MCF 10A (cell line): ENCODE measurements around the gene ATP5F1A. TPM values are rescaled to one million over a fixed set of nuclear protein-coding genes. Genes with fewer than 3 reads are reported as not detected.
A peak's percentile ranks its signal among the peaks of the same experiment; 100 is the strongest.

Experiments used
- BruUV-seq: library from RNA; stranded (reverse); fragments of 400-500 nt; replicated peaks from 2 replicates; lab custom pipeline; 2021; lab: Mats Ljungman, UMichigan
- CTCF ChIA-PET: fragments of 300-600 bp; sonication (Branson Sonifier 250); formaldehyde crosslinking; extraction: SDS; loops from one replicate; lab custom pipeline; 2021; ENCODE audit warnings: antibody characterized with exemption, inconsistent platforms; lab: Yijun Ruan, JAX
- POLR2A ChIA-PET: fragments of 300-600, 350-650 bp; sonication (Branson Sonifier 250); formaldehyde crosslinking; extraction: SDS; loops from one replicate; lab custom pipeline; 2020; ENCODE audit warnings: antibody characterized with exemption, inconsistent platforms; lab: Yijun Ruan, JAX
- DNase-seq: peaks from one replicate; pipeline ENCODE4 v3.0.0-alpha.2; 2018; ENCODE audit not compliant: unreplicated experiment
- H3K27ac Mint-ChIP-seq: one replicate; pipeline ENCODE4 v1.8.0; 2022; ENCODE audit warnings: mild to moderate bottlenecking, low read depth, mixed read lengths; ENCODE audit not compliant: unreplicated experiment
- H3K27me3 Mint-ChIP-seq: one replicate; pipeline ENCODE4 v1.8.0; 2022; ENCODE audit warnings: mixed read lengths; ENCODE audit not compliant: insufficient read depth, unreplicated experiment
- H3K36me3 Mint-ChIP-seq: one replicate; pipeline ENCODE4 v1.8.0; 2022; ENCODE audit warnings: mild to moderate bottlenecking, moderate library complexity, mixed read lengths; ENCODE audit not compliant: insufficient read depth, unreplicated experiment
- H3K4me1 Mint-ChIP-seq: one replicate; pipeline ENCODE4 v1.8.0; 2022; ENCODE audit warnings: mixed read lengths; ENCODE audit not compliant: insufficient read depth, unreplicated experiment
- H3K4me3 Mint-ChIP-seq: one replicate; pipeline ENCODE4 v1.8.0; 2022; ENCODE audit warnings: mild to moderate bottlenecking, moderate library complexity, mixed read lengths; ENCODE audit not compliant: unreplicated experiment
- H3K9me3 Mint-ChIP-seq: one replicate; pipeline ENCODE4 v1.8.0; 2022; ENCODE audit warnings: mixed read lengths; ENCODE audit not compliant: unreplicated experiment
- CTCF ChIP-seq: fragments of 200-600 bp; IDR thresholded peaks from one replicate; pipeline ENCODE4 v1.8.0; 2022; ENCODE audit warnings: antibody characterized with exemption, mild to moderate bottlenecking; ENCODE audit not compliant: unreplicated experiment
- intact Hi-C: fragments of 100-400 bp; cut with micrococcal nuclease; formaldehyde crosslinking; loops from 2 replicates; pipeline ENCODE4 v1.14.1; 2022
- total RNA-seq: library from RNA; stranded (reverse); gene quantifications from 2 replicates; pipeline ENCODE4 v1.2.3, GENCODE V29; 2022

The ATP5F1A gene
- total RNA-seq, 1 experiment from 2014 or later = 458 TPM

- Mint-ChIP-seq H3K36me3 (peaks cover 12% of the 10 kb centered on the region), H3K27ac (peak overlapping the region; percentile 65), H3K9me3 (no peaks in the 10 kb centered on the region), H3K27me3 (no peaks in the 10 kb centered on the region), H3K4me3 (peak overlapping the region; percentile 85), H3K4me1 (peaks cover 35% of the 10 kb centered on the region)
- no peak for TF ChIP-seq CTCF
- intact Hi-C loops = no loop called here
- ChIA-PET CTCF (interaction anchor here (0.5 to 1.5 kb wide), 6 partner anchors 61 to 794 kb away, joined by 3 read pairs; no protein-coding TSS in a partner anchor), POLR2A (interaction anchor here (1.0 to 3.1 kb wide), 12 partner anchors 12 to 453 kb away, joined by 3 to 40 read pairs (median 5); partner anchors contain the start of genes ATP5F1A and HAUS1)
- BruUV-seq = no TSS peak
- no peak for DNase-seq
Measured at GRCh38 chr18:46070232-46070631, 27.9 kb downstream of the ATP5F1A start.

GRCh38 chr18:46069524-46069923, 28.6 kb downstream of the ATP5F1A start:
- intact Hi-C loops = no loop called here
- peak; percentile 80 for DNase-seq
- peak overlapping the region; percentile 28 for H3K4me3 Mint-ChIP-seq
- peaks cover 15% of the 10 kb centered on the region for H3K36me3 Mint-ChIP-seq
- no peak for TF ChIP-seq CTCF
- H3K9me3 Mint-ChIP-seq = no peaks in the 10 kb centered on the region
- peak overlapping the region; percentile 65 for H3K27ac Mint-ChIP-seq
- peaks cover 35% of the 10 kb centered on the region for H3K4me1 Mint-ChIP-seq
- no peaks in the 10 kb centered on the region for H3K27me3 Mint-ChIP-seq
- POLR2A ChIA-PET = interaction anchor here (0.9 to 3.1 kb wide), 13 partner anchors 8 to 452 kb away, joined by 3 to 40 read pairs (median 4); partner anchors contain the start of genes ATP5F1A and HAUS1
- CTCF ChIA-PET = interaction anchor here (0.8 to 1.5 kb wide), 3 partner anchors 95 to 406 kb away, joined by 3 read pairs; no protein-coding TSS in a partner anchor
- no TSS peak for BruUV-seq

- H3K4me1 Mint-ChIP-seq = peaks cover 29% of the 10 kb centered on the region
- peak overlapping the region; percentile 28 for H3K4me3 Mint-ChIP-seq
- intact Hi-C loops = no loop called here
- H3K27ac Mint-ChIP-seq = peak overlapping the region; percentile 65
- H3K27me3 Mint-ChIP-seq = no peaks in the 10 kb centered on the region
- peak; percentile 72 for DNase-seq
- BruUV-seq = no TSS peak
- POLR2A ChIA-PET = interaction anchor here (0.6 to 3.1 kb wide), 10 partner anchors 7 to 406 kb away, joined by 3 to 40 read pairs (median 7); partner anchors contain the start of genes ATP5F1A and HAUS1
- TF ChIP-seq CTCF = no peak
- no peaks in the 10 kb centered on the region for H3K9me3 Mint-ChIP-seq
- CTCF ChIA-PET = no interaction called here
- H3K36me3 Mint-ChIP-seq = peaks cover 19% of the 10 kb centered on the region
Measured at GRCh38 chr18:46068763-46069162, 29.3 kb downstream of the ATP5F1A start.

GRCh38 chr18:46067438-46068007, 30.6 kb downstream of the ATP5F1A start:
- no TSS peak for BruUV-seq

More at GRCh38 chr18:46067438-46068007, 30.6 kb downstream of the ATP5F1A start:
- intact Hi-C loops = no loop called here
- peak; percentile 81 for DNase-seq
- H3K9me3 Mint-ChIP-seq = no peaks in the 10 kb centered on the region
- POLR2A ChIA-PET = interaction anchor here (0.8 to 1.2 kb wide), 2 partner anchors 13 to 56 kb away, joined by 3 read pairs; no protein-coding TSS in a partner anchor
- H3K27ac Mint-ChIP-seq = no peak overlapping the region
- no peak for TF ChIP-seq CTCF
- H3K36me3 Mint-ChIP-seq = peaks cover 19% of the 10 kb centered on the region
- no peak overlapping the region for H3K4me3 Mint-ChIP-seq
- no peaks in the 10 kb centered on the region for H3K27me3 Mint-ChIP-seq
- peaks cover 28% of the 10 kb centered on the region for H3K4me1 Mint-ChIP-seq
- CTCF ChIA-PET = no interaction called here
